T-helper 2 cell (primary cell): ENCODE measurements around the gene ADAMTS13.

Source experiments
- DNase-seq, 5 experiments: peaks; one replicate each; pipeline versions ENCODE4 v3.0.0 to v3.0.0-alpha.2; 2012 to 2022

The ADAMTS13 gene

DNA sequence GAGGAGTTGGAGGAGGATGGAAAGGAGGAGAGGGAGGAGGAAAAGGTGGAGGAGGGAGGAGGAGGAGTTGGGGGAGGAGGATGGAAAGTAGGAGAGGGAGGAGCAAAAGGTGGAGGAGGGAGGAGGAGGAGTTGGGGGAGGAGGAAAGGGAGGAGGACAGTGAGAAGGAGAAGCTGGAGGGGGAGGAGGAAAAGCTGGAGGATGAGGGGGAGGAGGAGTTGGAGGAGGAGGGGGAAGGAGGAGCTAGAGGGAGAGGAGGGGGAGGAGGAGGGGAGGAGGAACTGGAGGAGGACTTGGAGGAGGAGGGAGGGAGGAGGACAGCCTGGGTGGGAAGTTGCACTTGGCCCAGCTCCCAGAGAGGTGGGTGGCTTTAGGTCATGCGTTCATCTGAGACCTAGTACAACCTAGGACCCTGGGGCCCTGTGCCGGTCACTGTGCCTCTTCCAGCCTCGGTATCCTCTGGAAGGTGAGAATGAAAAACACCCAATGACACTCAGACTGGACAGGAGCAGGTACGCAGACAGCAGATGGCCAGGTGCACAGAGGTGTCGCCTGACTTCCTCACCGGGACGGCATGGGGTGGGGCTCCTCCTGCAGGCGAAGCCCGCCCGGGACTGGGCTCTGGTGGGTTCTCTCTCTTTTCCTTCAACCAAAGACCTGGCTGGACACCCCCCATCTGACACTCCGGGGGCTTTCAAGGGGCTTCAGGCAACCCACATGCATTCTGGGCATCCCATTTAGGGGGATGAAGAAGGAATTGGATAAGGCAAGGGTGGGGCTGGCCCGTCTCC, 68.9 kb downstream of the ADAMTS13 start:
- no peak for DNase-seq

GRCh38 chr9:133491656-133491925, 69.4 kb downstream of the ADAMTS13 start:
- no peak for DNase-seq

- no peak for DNase-seq
These were observed 70.2 kb downstream of the ADAMTS13 start for GRCh38 chr9:133492061-133493021.

- DNase-seq = no peak
These were observed 71.3 kb downstream of the ADAMTS13 start for GRCh38 chr9:133493428-133493827.

DNA sequence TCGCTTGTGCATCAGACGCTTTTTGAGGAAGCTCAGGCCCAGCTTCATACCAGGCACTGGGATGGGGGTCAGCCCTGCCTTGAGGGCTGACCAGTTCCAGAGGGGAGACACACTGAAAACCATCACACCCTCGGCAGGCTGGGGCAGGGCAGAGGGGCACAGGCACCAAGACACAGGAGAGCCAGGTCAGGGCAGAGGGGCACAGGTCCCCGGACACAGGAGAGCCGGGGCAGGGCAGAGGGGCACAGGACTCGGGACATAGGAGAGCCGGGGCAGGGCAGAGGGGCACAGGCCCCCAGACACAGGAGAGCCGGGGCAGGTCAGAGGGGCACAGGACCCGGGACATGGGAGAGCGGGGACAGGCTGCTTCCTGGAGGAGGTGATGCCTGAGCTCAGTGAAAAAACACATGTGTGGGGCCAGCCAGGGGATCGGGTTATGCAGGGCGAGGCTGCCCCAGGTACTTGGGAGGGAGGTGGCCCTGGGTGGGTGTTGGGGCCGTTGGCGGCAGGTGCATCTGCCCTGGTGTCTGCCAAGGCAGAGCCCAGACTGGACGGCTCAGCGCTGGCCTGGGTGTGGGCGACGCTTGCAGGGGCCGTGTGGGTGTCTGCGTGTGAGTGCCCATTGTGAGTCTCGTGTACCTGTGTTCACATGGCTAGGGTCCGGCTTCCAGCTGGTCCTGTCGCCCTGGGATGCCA, 71.8 kb downstream of the ADAMTS13 start:
- DNase-seq = no peak

- DNase-seq = no peak
These were observed 72.6 kb downstream of the ADAMTS13 start for GRCh38 chr9:133494636-133495326.

DNA sequence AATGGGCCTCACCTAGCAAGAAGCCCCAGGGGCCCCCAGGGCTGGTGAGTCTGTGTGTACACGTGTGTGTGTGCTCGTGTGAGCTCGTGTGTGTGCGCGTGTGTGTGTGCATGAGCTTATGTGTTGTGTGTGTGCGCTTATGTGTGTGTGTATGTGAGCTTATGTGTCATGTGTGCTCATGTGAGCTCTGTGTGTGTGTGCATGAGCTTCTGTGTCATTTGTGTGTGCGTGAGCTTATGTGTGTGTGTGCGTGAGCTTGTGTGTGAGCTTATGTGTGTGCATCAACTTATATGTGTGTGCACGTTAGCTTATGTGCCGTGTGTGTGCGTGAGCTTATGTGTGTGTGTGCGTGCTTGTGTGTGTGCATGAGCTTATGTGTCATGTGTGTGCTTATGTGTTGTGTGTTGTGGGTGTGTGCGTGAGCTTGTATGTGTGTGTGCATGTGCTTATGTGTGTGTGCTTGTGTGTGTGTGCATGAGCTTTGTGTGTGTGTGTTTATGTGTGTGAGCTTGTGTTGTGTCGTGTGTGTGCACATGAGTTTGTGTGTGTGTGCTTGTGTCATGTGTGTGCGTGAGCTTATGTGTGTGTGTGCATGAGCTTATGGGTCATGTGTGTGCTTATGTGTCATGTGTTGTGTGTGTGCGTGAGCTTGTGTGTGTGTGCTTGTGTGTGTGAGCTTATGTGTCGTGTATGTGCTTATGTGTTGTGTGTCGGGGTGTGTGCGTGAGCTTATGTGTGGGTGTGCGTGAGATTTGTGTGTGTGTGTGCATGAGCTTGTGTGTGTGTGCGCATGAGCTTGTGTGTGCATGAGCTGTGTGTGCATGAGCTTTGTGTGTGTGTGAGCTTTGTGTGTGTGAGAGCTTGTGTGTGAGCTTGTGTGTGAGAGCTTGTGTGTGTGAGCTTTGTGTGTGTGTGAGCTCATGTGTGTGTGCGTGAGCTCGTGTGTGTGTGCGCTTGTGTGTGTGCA, 73.4 kb downstream of the ADAMTS13 start:
- DNase-seq = no peak

DNA sequence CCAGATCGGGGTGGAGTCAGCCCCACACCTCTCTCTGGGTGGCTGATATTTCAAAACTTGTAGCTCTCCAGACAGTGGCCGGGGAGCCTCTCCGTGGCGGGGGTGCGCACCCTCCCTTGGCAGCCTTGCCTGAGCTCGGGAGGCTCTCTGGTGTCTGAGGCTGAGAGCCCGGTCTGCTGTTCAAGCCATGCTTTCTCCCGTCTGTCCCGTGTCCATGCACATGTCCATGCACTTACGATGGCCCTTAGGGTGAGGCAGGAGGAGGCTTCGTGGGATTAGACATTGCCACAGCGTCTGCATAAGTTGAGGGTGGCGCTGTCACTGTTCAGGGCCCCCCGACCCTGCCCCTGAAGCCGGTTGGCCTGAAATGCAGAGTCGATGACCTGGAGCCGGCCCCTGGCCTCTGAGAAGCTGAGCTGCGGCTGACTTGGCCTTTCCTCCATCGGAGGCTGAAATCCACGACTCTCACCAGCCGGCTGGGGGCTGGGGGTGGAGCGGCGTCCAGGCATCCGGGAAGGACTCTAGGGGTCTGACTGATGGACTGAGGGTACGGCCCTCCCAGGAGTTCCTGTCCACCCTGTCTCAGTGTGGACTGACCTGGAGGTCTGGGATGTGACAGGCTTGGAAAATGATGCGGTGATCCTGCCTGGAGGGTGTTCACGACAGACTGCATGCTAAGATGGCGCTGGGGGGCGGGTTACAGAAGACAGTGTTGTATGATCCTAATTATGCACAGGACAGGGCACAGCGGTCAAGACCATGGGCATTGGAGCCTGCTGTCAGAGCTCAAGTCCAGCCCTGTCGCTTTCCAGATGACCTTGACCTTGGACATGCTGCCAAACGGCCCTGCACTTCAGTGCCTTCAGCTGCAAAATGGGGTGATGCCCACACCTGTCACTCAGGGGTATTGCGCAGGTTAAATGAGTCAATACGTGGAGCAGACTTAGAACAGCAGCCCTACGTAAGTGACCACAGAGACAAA, 75.0 kb downstream of the ADAMTS13 start:
- no peak for DNase-seq

DNA sequence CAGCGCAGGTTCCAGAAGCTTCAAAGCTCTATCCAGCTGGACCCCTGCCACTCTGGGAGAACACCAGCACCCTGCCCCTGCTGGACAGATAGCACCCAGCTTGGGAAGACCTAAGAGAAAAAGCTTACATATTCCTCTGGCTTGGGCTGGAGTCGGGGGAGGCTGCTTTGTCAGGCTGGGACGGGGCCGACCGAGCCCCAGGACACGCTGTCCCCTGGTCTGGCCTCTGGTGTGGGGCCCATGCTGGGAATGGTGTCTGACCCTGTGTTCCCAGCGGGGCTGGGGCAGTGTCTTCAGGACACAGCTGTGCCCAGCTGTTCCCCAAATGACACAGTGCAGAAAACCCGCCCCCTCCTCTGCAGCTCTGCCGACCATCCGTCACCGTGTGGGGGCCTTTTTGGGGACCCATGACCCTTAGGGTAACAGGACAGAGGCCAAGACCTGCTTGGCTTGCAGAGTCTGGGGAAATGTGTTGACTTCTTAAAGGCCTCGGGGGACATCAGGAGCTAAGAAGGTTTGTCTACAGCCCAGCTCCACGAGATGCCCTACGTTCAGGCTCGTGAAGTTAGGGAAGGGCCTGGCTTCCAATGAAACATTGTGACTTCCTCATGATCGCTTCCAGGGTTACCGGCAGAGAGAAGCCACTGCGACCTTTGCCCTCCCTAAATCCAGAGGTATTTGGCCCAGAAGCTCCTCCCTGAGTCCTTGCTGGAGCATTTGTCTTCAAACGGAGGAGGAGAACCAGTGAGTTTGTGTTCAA, 77.1 kb downstream of the ADAMTS13 start:
- DNase-seq = no peak

DNA sequence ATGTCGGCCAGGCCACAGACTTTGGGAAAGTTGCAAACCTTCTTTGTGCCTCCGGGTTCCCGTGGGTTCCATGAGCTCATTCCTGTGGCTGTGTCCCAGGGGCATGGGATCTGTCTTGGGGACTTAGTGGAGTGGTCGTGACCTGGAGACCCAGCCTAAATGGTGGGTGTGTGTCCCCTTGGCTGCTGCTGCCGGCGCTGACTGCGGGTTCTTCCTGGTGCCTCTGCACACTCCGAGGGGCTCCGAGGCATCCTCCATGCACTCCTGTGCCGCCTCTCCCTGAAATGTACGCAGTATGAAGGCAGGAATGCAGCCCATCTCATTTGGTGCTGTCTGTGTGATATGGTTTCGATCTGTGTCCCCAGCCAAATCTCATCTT, 77.7 kb downstream of the ADAMTS13 start:
- no peak for DNase-seq

DNA sequence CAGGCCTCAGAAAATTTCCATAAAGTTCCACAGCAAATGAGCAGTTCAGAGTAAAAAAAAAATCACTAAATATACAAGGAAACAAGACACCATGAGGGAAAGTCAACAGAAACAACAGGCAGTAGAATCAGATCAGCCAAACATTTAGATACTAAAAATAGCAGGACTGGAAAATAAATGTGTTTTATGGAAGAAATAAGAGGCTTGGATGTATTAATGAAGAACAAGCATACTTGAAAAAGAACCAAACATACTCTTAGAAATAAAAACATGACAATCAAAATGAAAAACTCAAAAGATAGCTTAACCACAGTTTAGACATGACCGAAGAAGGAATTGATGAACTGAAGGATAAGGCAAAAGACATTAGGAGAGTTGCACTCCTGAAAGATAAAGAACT, 79.9 kb downstream of the ADAMTS13 start:
- DNase-seq = no peak

- DNase-seq = no peak
These were observed 83.1 kb downstream of the ADAMTS13 start for GRCh38 chr9:133505186-133505830.

DNA sequence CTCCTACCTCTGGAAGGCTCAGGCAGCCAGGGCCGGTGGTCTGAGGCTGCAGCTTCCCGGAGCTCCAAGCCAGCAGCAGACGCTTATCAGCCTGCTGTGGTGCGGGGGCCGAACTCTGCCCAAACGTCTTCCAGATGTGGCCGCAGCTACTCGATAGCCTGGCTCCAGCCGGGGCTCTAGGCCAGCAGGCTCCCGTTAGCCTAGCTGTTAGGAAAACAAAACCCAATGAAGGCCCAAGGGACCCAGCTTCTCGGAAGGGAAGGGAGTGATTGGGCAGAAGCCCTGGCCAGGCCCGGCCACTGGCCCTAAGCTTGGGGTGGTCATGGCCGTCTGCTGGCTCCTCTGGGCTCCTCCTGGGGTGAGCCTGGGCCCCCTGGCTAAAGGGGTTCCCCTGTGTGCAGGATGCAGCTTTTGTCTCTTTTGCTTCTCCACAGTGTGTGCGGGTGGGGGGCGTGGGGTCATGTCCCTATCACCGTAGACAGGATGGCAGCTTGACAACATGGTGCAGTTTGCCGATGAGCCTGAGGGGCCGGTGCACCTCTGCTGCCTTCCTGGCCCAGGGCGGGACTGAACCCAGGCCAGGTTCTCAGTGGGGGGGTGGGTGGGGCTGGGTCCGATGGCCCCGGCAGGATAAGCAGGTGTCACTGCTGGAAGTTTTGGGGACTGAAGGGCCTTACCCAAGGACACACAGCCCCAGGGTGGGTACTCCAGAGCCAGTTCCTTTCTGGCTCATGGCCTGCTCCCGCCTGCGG, 83.9 kb downstream of the ADAMTS13 start:
- no peak for DNase-seq

DNA sequence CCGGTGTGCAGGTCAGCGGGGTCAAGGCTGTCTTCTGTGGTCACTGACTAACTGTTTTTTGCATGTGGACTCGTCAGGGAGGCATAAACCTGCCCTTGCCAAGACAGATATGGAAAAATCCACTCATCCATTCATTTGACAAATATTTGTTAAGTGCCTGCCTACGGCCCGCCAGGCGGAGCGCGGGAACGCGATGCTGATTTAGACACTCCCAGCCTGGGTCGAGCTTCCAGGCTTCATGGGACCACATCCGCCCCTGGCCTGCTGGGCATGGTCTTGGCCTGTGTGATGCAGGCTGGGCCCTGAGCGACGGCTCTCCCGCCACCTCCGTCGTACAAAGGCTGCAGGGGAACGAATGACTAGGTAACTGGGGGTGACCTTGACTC, 84.5 kb downstream of the ADAMTS13 start:
- DNase-seq = no peak

DNA sequence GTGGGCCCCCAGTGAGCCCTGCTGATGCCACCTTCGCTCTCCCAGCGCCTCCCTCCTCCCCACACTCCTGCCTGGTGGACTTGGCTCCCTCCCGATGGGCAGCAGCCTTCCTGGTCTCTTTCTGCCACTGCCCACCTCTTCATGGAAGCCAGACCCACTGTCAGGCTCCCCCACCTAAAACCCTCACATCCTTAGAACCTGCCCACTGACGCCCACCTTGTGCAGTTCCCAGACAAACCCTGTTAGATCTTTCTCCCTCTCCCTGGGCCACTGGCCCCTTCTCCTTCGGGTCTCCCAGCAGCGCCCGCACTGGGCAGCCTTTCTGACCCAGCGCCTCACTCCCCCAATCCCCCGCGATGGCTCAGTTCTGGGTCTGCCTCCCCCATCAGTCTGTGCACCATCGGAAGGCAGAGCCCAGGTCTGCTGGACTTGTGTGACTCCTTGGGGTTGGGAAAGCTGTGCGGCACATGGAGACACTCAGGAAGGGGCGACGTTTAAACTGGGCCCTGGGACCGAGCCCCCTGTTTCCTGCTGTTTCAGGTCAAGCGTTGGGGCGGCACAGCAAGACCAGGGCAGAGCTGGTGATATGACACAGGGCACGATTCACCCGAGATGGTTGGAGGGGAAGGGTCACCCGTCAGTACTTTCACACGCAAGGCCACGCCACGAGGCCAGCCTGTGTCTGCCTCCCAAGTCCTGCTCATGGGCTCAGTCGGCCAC, 85.2 kb downstream of the ADAMTS13 start:
- DNase-seq = no peak

DNA sequence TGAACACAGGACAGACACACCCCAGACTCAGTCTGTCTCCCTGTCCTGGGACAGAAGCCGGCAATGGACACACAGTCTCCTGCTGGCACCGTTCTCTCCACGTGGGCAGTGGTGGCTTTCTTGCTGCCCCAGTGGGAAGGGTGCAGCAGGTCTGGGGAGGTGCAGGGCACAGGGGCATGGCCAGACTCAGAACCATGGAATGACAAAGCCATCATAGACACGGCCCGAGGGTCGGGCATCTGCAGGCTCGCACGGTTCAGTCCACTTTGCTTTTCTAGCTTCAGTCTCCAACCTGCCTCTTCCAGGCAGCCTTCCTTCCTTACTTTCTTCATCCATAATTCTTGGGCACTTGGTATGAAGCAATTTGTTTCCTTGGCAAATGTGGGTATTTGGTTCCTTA, 85.9 kb downstream of the ADAMTS13 start:
- DNase-seq = no peak
